GM21390 (cell line): ENCODE measurements around the gene HLF.

ENCODE experiments used
- ATAC-seq: cut with Tn5 transposase; IDR thresholded peaks from one replicate; pipeline ENCODE4 v1.9.1; 2021; ENCODE audit not compliant: unreplicated experiment

HLF gene

GRCh38 chr17:55307879-55308278 lies 43.1 kb downstream of the HLF start:
- ATAC-seq: no peak

DNA sequence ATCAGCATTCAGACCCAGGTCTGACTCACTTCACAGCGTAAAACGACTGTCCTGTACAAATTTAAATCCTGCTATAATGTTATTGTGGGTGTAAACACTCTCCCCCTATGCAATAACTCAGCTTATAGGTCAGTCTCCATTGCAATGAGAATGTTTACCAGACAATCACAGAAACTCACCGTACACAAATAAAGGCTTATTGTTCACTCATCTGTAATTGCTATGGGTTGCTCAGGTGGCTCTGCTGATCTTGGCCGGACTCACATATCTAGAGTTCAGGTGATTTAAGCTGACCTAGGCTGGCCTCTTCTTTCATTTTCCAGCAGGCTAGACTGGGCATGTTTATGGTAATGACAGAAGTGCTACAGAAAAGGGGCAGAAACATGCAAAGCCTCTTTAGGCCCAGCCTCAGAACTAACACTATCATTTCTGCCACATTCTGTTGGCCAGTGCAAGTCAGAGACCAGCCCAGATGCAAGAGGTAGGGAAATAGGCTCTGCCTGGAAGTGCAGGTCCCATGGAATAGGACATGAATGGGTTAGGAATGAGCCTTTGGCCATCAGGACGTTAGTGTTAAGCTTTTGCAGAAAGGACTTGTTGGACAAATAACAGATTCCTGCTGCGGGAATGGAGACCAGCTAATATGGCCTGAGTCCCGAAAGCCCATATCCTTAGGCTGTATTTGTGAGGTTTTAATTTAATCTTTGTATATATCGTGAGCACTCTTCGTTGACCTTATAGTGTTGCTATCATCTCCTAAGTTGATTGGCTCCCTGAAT lies 44.0 kb downstream of the HLF start:
- no peak for ATAC-seq

- ATAC-seq: no peak
Measured at GRCh38 chr17:55311767-55312375, 47.1 kb downstream of the HLF start.

- no peak for ATAC-seq
Measured at GRCh38 chr17:55312852-55313251, 48.1 kb downstream of the HLF start.

DNA sequence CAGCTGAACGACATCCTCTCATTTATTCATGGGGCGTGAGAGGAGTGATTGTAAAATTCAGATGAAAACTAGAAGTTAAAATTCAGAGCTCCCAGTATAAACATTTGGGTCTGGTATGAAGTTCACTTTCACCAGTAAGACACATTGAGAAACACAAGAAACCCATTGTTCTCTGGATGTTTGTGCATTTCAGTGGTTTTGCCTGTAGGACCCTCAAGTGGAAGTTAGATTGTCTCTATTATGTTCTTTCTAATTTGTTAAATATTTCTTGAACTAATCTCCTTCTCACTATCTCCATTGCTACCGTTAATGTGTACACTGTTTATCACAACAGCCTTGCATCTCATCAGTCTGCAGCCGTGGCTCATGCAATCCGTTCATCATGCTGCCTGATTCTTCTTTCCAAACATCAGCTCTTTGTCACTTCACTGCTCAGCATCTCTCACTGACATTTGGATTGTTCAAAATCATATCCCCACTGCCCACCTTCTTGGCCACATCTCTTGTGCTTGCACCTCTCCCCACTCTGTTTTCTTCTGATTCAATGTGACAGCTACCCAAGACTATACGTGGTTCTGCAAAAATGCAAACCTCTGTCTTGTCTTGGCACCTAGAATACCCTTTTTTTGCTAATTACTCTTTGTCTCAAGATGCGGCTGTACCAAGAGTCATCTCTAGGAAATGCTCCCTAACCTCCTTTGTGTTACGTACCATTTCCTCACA lies 49.5 kb downstream of the HLF start:
- no peak for ATAC-seq

DNA sequence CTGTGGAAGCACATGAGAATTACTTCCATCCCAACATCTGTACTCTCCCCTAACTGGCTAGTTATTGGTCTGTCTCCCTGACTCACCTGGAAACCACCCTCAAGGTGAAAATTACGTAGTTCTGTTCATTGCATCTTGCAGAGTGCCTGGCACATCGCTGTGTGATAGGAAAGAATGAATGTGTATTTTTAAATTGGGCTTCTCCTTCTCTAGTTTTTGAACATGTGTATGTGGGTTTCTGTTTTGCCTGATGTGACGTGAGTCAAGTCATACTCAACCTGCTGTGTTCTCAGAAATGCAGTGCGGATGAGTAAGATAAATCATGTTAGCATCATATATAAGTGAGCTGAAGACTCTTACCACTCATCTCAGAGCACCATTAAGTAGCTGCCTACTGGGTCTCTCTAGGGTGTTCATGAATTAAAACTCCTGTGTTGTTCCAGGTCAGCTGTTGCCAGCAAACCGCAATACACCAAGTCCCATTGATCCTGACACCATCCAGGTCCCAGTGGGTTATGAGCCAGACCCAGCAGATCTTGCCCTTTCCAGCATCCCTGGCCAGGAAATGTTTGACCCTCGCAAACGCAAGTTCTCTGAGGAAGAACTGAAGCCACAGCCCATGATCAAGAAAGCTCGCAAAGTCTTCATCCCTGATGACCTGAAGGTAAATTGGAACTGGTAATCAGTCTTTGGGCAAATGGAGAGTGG lies 50.2 kb downstream of the HLF start:
- ATAC-seq: no peak

DNA sequence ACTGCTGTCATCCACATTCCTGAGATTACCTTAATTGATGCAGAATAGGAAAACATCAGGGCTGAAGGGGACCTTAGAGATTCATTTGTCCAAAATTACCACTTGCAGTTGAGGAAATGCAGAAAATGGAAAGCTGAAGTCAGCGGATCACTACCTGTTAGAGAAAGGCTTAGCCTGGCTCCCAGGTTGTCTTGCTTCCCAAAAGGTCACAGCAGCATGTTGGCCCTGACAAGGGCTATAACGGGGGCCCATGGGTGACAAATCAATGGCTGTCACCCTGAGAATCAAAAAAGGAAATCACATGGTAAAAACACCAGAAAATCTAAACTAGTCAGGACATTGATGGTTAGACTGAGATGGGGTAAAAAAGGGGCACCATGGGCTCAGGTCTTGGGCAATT lies 51.7 kb downstream of the HLF start:
- ATAC-seq: no peak

GRCh38 chr17:55317284-55317683 lies 52.5 kb downstream of the HLF start:
- no peak for ATAC-seq

DNA sequence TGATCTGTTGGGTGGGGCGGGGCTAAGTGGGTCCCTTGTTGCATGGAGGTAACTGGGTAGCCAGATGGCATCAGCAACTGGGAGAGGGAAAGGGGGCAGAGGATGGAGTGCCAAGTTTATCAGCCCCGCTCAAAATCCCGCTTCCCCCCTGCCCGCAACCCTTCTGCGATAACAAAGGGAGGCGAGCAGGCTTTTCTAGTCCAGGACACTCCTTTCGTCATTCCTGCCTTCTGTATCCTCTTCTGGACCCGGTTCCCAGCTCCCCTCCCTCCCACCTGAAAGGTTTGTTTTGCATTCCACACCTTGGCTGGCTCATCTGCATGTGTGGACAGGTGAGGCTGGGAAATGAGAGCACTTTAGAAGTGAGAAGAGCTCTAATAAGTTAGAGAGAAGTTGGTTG lies 53.3 kb downstream of the HLF start:
- no peak for ATAC-seq

DNA sequence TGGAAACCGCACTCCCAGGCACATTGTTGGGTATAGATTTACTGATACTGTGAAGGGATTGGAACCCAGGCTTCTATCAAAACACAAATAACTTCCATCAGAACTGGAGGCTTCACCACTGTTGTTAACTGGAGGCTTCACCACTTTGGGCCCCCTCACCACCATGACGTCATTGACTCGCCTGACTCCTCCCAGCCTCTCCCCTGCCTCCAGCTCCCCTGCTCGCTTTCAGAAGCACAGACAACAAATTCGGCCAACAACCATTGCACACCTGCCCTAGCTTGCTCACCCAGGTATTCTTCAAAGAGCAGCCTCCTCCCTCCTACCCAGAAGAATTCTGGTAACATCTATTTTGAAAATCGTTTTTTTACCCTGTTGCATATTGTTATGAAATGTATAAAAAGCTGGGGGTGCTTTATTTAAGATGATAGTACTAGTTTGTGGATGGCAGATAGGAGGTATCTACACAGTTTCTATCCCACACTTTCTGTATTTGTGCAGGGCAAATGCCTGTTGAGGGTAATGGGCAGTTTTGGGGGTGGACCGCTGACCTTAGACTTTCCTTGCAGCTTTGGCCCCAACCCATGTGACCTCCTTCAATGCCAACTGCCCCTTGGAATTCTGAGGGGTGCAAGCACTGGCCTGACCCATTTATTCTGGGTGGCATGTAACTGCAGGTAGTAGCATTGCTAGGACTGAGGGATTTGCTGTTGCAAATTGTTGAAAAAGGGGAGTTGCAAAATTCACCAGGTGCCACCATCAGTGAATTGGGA lies 54.1 kb downstream of the HLF start:
- no peak for ATAC-seq

DNA sequence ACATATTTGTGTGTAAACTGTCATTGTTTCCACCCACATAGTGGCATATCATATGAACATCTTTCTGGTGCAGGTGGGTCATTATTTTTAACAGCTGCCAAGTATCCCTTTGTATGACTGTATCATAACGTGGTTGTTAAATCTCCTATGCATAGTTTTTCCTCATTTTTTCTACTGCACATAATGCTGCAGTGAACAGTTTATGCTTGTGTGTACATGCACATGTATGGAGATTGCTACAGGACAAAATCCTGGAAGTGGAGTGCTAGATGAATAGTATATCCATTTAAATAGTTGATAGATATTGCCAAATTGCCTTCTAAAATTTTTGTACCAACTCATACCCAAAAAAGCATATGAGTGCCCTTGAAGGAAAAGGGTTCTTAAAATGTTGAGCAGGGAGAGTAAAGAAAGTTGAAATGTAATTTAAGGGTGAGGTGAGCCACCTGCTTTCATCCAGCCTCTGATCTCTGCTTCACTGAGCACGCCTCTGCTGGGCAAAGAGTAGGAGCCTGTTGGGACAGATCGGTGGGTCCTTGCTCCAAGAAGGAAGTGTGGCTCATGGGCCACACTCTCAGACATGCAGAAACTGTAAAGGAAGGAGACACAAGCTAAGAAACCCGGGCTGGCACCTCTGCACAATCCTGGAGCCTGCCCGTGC lies 55.3 kb downstream of the HLF start:
- ATAC-seq: no peak

- no peak for ATAC-seq
Measured at GRCh38 chr17:55320594-55321426, 56.0 kb downstream of the HLF start.

- ATAC-seq: no peak
Measured at GRCh38 chr17:55321427-55322060, 56.8 kb downstream of the HLF start.

DNA sequence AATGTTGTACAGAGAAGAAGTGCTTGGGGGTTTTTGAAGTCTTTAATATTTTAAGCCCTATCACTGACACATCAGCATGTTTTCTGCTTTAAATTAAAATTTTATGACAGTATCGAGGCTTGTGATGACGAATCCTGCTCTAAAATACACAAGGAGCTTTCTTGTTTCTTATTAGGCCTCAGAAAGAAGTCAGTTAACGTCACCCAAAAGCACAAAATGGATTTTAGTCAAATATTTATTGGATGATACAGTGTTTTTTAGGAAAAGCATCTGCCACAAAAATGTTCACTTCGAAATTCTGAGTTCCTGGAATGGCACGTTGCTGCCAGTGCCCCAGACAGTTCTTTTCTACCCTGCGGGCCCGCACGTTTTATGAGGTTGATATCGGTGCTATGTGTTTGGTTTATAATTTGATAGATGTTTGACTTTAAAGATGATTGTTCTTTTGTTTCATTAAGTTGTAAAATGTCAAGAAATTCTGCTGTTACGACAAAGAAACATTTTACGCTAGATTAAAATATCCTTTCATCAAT lies 57.8 kb downstream of the HLF start:
- ATAC-seq: no peak

- ATAC-seq: no peak
Measured at GRCh38 chr17:55323518-55324295, 58.9 kb downstream of the HLF start.

GRCh38 chr17:55324296-55324978 lies 59.7 kb downstream of the HLF start:
- no peak for ATAC-seq

DNA sequence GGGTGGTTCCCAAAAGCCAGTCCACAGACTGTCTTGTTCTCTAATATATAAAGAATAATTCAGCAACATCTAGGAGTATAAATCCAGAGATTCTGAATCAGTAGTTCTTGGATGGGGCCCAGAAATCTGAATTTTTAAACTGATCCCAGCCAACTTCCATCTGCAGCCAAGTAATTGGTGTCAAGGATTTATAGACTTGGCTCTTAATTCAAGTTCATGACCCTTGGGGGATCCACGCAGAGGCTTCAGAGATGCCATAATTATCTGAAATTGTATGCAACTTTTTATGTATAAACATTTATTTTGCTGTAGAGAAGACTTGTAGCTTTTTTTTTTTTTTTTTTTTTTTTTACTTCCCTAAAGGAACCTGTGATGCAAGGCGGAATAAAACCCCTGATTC lies 60.6 kb downstream of the HLF start:
- ATAC-seq: no peak
